Esophagus squamous epithelium (tissue), 5 donors: ENCODE measurements around the gene NR1I3. TPM values are rescaled to one million over a fixed set of nuclear protein-coding genes. Genes with fewer than 3 reads are reported as not detected.

ENCODE experiments used
- DNase-seq: peaks from one replicate; lab custom pipeline; 2025; lab: John Stamatoyannopoulos, UW
- H3K27ac ChIP-seq, 4 donors: fragments of 200-600 bp; sonication (generic); one replicate each; pipeline ENCODE4 v1.5.1; 2016 to 2019; ENCODE audit warnings: mild to moderate bottlenecking in 1 of 4
- H3K27me3 ChIP-seq, 4 donors: fragments of 200-600 bp; sonication (generic); 1 replicate in 3 of 4; 2 replicates in 1 of 4; pipeline versions ENCODE4 v1.5.1 to v1.6.0; 2017 to 2021; ENCODE audit warnings: antibody characterized with exemption in 1 of 4
- H3K36me3 ChIP-seq, 3 donors: fragments of 200-600 bp; sonication (generic); one replicate each; pipeline ENCODE4 v1.5.1; 2016 to 2019
- H3K4me1 ChIP-seq, 3 donors: fragments of 200-600 bp; sonication (generic); one replicate each; pipeline ENCODE4 v1.5.1; 2017 to 2019
- H3K4me3 ChIP-seq, 4 donors: fragments of 200-600 bp; sonication (generic); 1 replicate in 3 of 4; 2 replicates in 1 of 4; pipeline ENCODE4 v1.5.1; 2016 to 2019; ENCODE audit warnings: mild to moderate bottlenecking in 2 of 4, moderate library complexity in 1 of 4
- H3K9me3 ChIP-seq, 3 donors: fragments of 200-600 bp; sonication (generic); one replicate each; pipeline ENCODE4 v1.5.1; 2016 to 2019
- CTCF ChIP-seq, 6 experiments: fragments of 450-650 bp in 4 of 6; fragments of 200-600 bp in 2 of 6; sonication (generic) in 2 of 6; IDR thresholded peaks; one replicate each; pipeline ENCODE4 v1.5.1; 2016 to 2019; ENCODE audit warnings: antibody characterized with exemption in 6 of 6, mild to moderate bottlenecking in 4 of 6, moderate library complexity in 4 of 6
- POLR2A ChIP-seq, 4 donors: fragments of 450-650 bp; IDR thresholded peaks; one replicate each; pipeline ENCODE4 v1.6.1; 2017; ENCODE audit warnings: antibody characterized with exemption in 4 of 4, mild to moderate bottlenecking in 4 of 4, moderate library complexity in 3 of 4
- whole genome bisulfite sequencing, 2 donors: methylation state at CpG; one replicate each; pipeline ENCODE4 v1.1.5; 2018; 5-methylcytosine and 5-hydroxymethylcytosine counted together
- intact Hi-C: fragments of 100-400 bp; cut with DNase I; formaldehyde crosslinking; loops from one replicate; pipeline ENCODE4 v1.15.0; 2022
- total RNA-seq, 4 donors: library from RNA; depleted of rRNA; stranded (reverse); fragments of >200 nt; gene quantifications; one replicate each; pipeline ENCODE4 v1.1.0, GENCODE V29; 2016
- donor health status: DM: yes; HTN: yes; CAD: no.

NR1I3 gene
- total RNA-seq, 4 donors from 2014 or later, result not detected

GRCh38 chr1:161218301-161219077 is 19.5 kb downstream of the NR1I3 start:
- Histone ChIP-seq H3K4me3 (no peak overlapping the region), H3K27ac (no peak overlapping the region), H3K4me1 (no peaks in the 10 kb centered on the region), H3K36me3 (peaks cover 9 to 20% (median 13%) of the 10 kb centered on the region in 3 donors), H3K27me3 (no peaks in the 10 kb centered on the region), H3K9me3 (no peaks in the 10 kb centered on the region)
- intact Hi-C loops, result no loop called here
- TF ChIP-seq POLR2A (IDR thresholded peaks at IDR 0.05) (no peak), CTCF (IDR thresholded peaks at IDR 0.05) (no peak)
- WGBS, 2 donors, result 63 to 88% methylated on average over 4 to 8 of the region's 8 CpGs
- DNase-seq, result no peak

GRCh38 chr1:161217831-161218230 is 20.2 kb downstream of the NR1I3 start:
- Histone ChIP-seq H3K4me3 (peak overlapping the region in 2 of 4 donors; percentile 4 to 5), H3K27ac (peak overlapping the region in 3 of 4 donors; percentile 44 to 73 (median 67)), H3K27me3 (no peaks in the 10 kb centered on the region), H3K9me3 (no peaks in the 10 kb centered on the region), H3K36me3 (peaks cover 14 to 27% (median 19%) of the 10 kb centered on the region in 3 donors), H3K4me1 (no peaks in the 10 kb centered on the region)
- TF ChIP-seq POLR2A (IDR thresholded peaks at IDR 0.05) (no peak), CTCF (IDR thresholded peaks at IDR 0.05) (no peak)
- intact Hi-C loops, result no loop called here
- 30 to 64% methylated on average over 2 to 6 of the region's 6 CpGs for WGBS, 2 donors
- DNase-seq, result no peak

DNA sequence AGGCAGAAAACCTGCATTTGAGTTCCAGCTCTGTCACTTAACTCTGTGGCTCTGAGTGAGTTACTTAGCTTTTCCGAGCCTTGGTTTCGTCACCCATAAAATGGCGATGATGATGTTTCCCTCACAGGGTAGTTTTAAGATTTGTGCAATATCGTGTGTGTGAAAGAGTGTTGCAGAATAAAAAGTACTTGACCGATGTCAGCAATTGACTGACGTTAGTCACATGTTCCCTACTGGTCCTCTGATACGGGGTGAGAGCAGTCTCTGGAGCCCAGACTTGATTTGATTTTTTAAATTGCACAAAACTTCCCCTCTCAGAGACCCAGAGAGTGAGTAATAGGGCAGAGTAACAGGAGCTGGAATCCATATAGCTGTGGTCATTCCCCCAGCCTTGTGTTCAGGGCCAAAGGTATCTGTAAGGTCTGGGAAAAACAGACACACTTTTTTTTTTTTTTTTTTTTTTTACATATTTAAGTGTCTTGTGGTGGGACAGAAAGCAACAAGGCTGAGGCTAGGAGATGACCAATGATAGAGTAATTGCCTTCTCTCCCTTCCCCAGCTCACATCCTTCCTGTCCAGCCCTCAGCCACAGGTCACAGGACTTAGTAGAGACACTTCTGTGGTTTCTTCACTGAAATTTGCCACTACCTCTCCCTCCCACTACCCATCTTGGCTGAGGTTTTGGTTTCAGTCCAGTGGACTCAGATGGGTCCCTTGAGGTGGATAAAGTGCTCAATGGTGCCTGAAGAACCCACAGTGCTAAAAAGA is 20.9 kb downstream of the NR1I3 start:
- H3K27me3 ChIP-seq, result no peaks in the 10 kb centered on the region
- 60% methylated on average over 7 of the region's 7 CpGs for WGBS, 2 donors
- H3K4me1 ChIP-seq, result no peaks in the 10 kb centered on the region
- peak overlapping the region in 3 of 4 donors; percentile 15 to 49 (median 30) for H3K4me3 ChIP-seq
- peak overlapping the region; percentile 19 to 86 (median 58) for H3K27ac ChIP-seq
- intact Hi-C loops, result no loop called here
- H3K36me3 ChIP-seq, result peaks cover 21 to 34% (median 24%) of the 10 kb centered on the region in 3 donors
- H3K9me3 ChIP-seq, result no peaks in the 10 kb centered on the region
- TF ChIP-seq POLR2A (IDR thresholded peaks at IDR 0.05) (peak in 1 of 4 donors; percentile 41), CTCF (IDR thresholded peaks at IDR 0.05) (no peak)
- no peak for DNase-seq

- TF ChIP-seq POLR2A (IDR thresholded peaks at IDR 0.05) (peak in 2 of 4 donors; percentile 47 to 68), CTCF (IDR thresholded peaks at IDR 0.05) (no peak)
These were observed 22.9 kb downstream of the NR1I3 start, which contains the start of gene FCER1G for GRCh38 chr1:161215076-161215475. Gene FCER1G, plus strand, starts transcription at chr1:161215295. Its CDS starts 27 bp downstream, at chr1:161215322.

More at GRCh38 chr1:161215076-161215475, 22.9 kb downstream of the NR1I3 start, which contains the start of gene FCER1G:
- Histone ChIP-seq H3K9me3 (no peaks in the 10 kb centered on the region), H3K27ac (peak within 1 kb of the TSS in 3 of 4 donors; percentile 0 to 75 (median 61)), H3K4me3 (peak within 1 kb of the TSS in 3 of 4 donors; percentile 16 to 50 (median 30)), H3K4me1 (peaks cover 0 to 7% (median 0%) of the 10 kb centered on the region in 3 donors), H3K27me3 (no peaks in the 10 kb centered on the region), H3K36me3 (peaks cover 32 to 54% (median 42%) of the 10 kb centered on the region in 3 donors)
- DNase-seq, result no peak
- WGBS, 2 donors, result 67 to 73% methylated on average over 10 of the region's 10 CpGs
- intact Hi-C loops, result no loop called here
